Transverse colon (tissue), 4 donors: ENCODE measurements around the gene CMTM7.

Experiments used
- CTCF ChIP-seq, 5 experiments: fragments of 200-600 bp in 3 of 5; fragments of 450-650 bp in 2 of 5; sonication (generic) in 3 of 5; IDR thresholded peaks; 1 replicate in 2 of 5; 2 replicates in 3 of 5; pipeline ENCODE4 v1.5.1; 2016 to 2017; ENCODE audit warnings: antibody characterized with exemption in 5 of 5, inconsistent platforms in 3 of 5, mild to moderate bottlenecking in 2 of 5, moderate library complexity in 1 of 5
- EP300 ChIP-seq: sonication (generic); formaldehyde crosslinking; IDR thresholded peaks from one replicate; pipeline ENCODE4 v1.6.1; 2017; ENCODE audit warnings: antibody characterized with exemption, low read depth
- POLR2A ChIP-seq: fragments of 450-650 bp; IDR thresholded peaks from one replicate; pipeline ENCODE4 v1.6.1; 2016; ENCODE audit warnings: antibody characterized with exemption, mild to moderate bottlenecking, moderate library complexity
- POLR2AphosphoS5 ChIP-seq, 3 donors: sonication (generic); formaldehyde crosslinking; IDR thresholded peaks; one replicate each; pipeline ENCODE4 v1.6.1; 2016; ENCODE audit warnings: antibody characterized with exemption in 3 of 3

- no peak for TF ChIP-seq CTCF (IDR thresholded peaks at IDR 0.05)
- TF ChIP-seq POLR2A: no peak
- no peak for TF ChIP-seq POLR2AphosphoS5 (IDR thresholded peaks at IDR 0.05)
- no peak for TF ChIP-seq EP300
Measured at GRCh38 chr3:32421185-32421584, 29.5 kb downstream of the CMTM7 start.
